ENCODE data around the gene NIPBL.
"Not testable (repeated sequence)": the region's sequence is repeated elsewhere in the genome, so short reads cannot be mapped to it uniquely, and the experiment has no call there.

DNA sequence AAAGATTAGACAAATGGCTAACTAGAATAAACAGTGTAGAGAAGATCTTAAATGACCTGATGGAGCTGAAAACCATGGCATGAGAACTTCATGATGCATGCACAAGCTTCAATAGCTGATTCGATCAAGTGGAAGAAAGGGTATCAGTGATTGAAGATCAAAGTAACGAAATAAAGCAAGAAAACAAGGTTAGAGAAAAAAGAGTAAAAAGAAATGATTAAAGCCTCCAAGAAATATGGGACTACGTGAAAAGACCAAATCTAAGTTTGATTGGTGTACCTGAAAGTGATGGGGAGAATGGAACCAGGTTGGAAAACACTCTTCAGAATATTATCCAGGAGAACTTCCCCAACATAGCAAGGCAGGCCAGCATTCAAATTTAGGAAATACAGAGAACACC is 28.0 kb upstream of the NIPBL start:
- TF ChIP-seq NRF1 (conservative IDR thresholded peaks at IDR 0.05; ENCODE audit: low read depth, low read length); EZH2 (IDR thresholded peaks at IDR 0.05; ENCODE audit: borderline replicate concordance, control insufficient read depth, low read depth, low read length): not testable (repeated sequence)
